ENCODE measurements around the gene CSK. TPM values are rescaled to one million over a fixed set of nuclear protein-coding genes. Genes with fewer than 3 reads are reported as not detected.

CSK gene
- total and polyA plus RNA-seq, 4 donors = 6.9 to 41.7 (median 24.1) TPM

- Histone ChIP-seq H3K4me3 (ENCODE audit: low read depth in 1 of 3, low read length in 3 of 3) (no peak overlapping the region), H3K36me3 (ENCODE audit: control insufficient read depth in 4 of 4, insufficient read depth in 3 of 4, low read depth in 1 of 4, low read length in 3 of 4) (no peaks in the 10 kb centered on the region), H3K4me1 (ENCODE audit: control insufficient read depth in 4 of 4, insufficient read depth in 4 of 4, low read length in 3 of 4) (peaks cover 19 to 40% (median 30%) of the 10 kb centered on the region in 4 donors), H3K27me3 (ENCODE audit: control insufficient read depth in 4 of 4, insufficient read depth in 4 of 4, low read length in 3 of 4) (no peaks in the 10 kb centered on the region), H3K9me3 (ENCODE audit: control insufficient read depth in 4 of 4, low read length in 3 of 4) (no peaks in the 10 kb centered on the region), H3K27ac (ENCODE audit: low read depth in 1 of 2, low read length in 2 of 2) (peak overlapping the region; percentile 21 to 44), H3K9ac (ENCODE audit: low read depth in 1 of 2, low read length in 2 of 2) (no peak overlapping the region)
- TF ChIP-seq RXRA (IDR thresholded peaks at IDR 0.05) (no peak), NR2F2 (IDR thresholded peaks at IDR 0.05) (peak; percentile 60)
- DNase-seq (ENCODE audit: low spot score) = no peak
- 79% methylated on average over 6 of the region's 6 CpGs for WGBS
These were observed 3.9 kb upstream of the CSK start for GRCh38 chr15:74777769-74778598.

DNA sequence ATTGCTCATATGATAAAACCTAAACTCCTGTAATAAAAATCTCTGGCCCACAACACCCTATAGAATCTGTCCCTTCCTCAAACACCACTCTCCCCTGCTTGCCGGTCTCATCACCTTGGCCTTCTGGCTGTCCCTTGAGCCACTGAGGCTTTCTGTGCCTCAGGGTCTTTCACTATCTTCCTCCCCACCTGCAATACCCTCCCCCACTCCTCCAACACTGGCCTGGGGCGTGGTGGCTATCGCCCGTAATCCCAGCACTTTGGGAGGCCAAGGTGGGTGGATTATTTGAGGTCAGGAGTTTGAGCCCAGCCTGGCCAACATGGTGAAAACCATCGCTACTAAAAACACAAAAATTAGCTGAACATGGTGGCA is 3.3 kb upstream of the CSK start:
- Histone ChIP-seq H3K27me3 (ENCODE audit: control insufficient read depth in 4 of 4, insufficient read depth in 4 of 4, low read length in 3 of 4) (no peaks in the 10 kb centered on the region), H3K9me3 (ENCODE audit: control insufficient read depth in 4 of 4, low read length in 3 of 4) (no peaks in the 10 kb centered on the region), H3K36me3 (ENCODE audit: control insufficient read depth in 4 of 4, insufficient read depth in 3 of 4, low read depth in 1 of 4, low read length in 3 of 4) (no peaks in the 10 kb centered on the region), H3K4me1 (ENCODE audit: control insufficient read depth in 4 of 4, insufficient read depth in 4 of 4, low read length in 3 of 4) (peaks cover 19 to 46% (median 34%) of the 10 kb centered on the region in 4 donors), H3K9ac (ENCODE audit: low read depth in 1 of 2, low read length in 2 of 2) (no peak overlapping the region), H3K4me3 (ENCODE audit: low read depth in 1 of 3, low read length in 3 of 3) (no peak overlapping the region), H3K27ac (ENCODE audit: low read depth in 1 of 2, low read length in 2 of 2) (peak overlapping the region; percentile 6 to 82)
- no peak for DNase-seq (ENCODE audit: low spot score)
- WGBS = 96% methylated on average over 5 of the region's 5 CpGs
- TF ChIP-seq RAD21 (IDR thresholded peaks at IDR 0.05) = no peak
- no peak for TF ChIP-seq FOXA1 (IDR thresholded peaks at IDR 0.05)
- no peak for TF ChIP-seq TAF1 (conservative IDR thresholded peaks at IDR 0.05)
- TF ChIP-seq NR2F2 (IDR thresholded peaks at IDR 0.05) = no peak
- no peak for TF ChIP-seq HNF4G (IDR thresholded peaks at IDR 0.05)
- TF ChIP-seq EGR1 (IDR thresholded peaks at IDR 0.05; ENCODE audit: low read depth in 2 of 2) = no peak
- TF ChIP-seq, protein P1, sequence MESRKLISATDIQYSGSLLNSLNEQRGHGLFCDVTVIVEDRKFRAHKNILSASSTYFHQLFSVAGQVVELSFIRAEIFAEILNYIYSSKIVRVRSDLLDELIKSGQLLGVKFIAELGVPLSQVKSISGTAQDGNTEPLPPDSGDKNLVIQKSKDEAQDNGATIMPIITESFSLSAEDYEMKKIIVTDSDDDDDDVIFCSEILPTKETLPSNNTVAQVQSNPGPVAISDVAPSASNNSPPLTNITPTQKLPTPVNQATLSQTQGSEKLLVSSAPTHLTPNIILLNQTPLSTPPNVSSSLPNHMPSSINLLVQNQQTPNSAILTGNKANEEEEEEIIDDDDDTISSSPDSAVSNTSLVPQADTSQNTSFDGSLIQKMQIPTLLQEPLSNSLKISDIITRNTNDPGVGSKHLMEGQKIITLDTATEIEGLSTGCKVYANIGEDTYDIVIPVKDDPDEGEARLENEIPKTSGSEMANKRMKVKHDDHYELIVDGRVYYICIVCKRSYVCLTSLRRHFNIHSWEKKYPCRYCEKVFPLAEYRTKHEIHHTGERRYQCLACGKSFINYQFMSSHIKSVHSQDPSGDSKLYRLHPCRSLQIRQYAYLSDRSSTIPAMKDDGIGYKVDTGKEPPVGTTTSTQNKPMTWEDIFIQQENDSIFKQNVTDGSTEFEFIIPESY (IDR thresholded peaks at IDR 0.05) = no peak
- TF ChIP-seq JUND (IDR thresholded peaks at IDR 0.05) = no peak
- no peak for TF ChIP-seq RXRA (IDR thresholded peaks at IDR 0.05)
- TF ChIP-seq, protein P2, sequence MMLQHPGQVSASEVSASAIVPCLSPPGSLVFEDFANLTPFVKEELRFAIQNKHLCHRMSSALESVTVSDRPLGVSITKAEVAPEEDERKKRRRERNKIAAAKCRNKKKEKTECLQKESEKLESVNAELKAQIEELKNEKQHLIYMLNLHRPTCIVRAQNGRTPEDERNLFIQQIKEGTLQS (IDR thresholded peaks at IDR 0.05) = no peak
- no peak for TF ChIP-seq SP1 (IDR thresholded peaks at IDR 0.05)
- no peak for TF ChIP-seq FOXA2 (IDR thresholded peaks at IDR 0.05)
- no peak for TF ChIP-seq YY1 (IDR thresholded peaks at IDR 0.05)
- no peak for TF ChIP-seq GABPA (IDR thresholded peaks at IDR 0.05 in 1 of 2, conservative IDR thresholded peaks at IDR 0.05 in 1 of 2)
- no peak for TF ChIP-seq CTCF (IDR thresholded peaks at IDR 0.05; ENCODE audit: low read depth, low read length, missing input control)
